Liver (tissue), 3 donors: Measurements from ENCODE around the gene AGAP2.

Experiments
- CTCF ChIP-seq: fragments of 150-350 bp; IDR thresholded peaks from 2 replicates; pipeline ENCODE4 v1.5.1; 2017; ENCODE audit warnings: improper control_type of control experiment, low read depth, low read length; ENCODE audit not compliant: missing input control
- HNF4G ChIP-seq: IDR thresholded peaks from 2 replicates; pipeline ENCODE4 v1.6.1; 2016; ENCODE audit warnings: antibody characterized with exemption
- JUND ChIP-seq, 2 donors: IDR thresholded peaks; 2 replicates each; pipeline ENCODE4 v1.6.1; 2016; ENCODE audit warnings: antibody characterized with exemption in 2 of 2
- MAX ChIP-seq: IDR thresholded peaks from 2 replicates; pipeline ENCODE4 v1.6.1; 2016; ENCODE audit warnings: antibody characterized with exemption
- REST ChIP-seq: IDR thresholded peaks from 2 replicates; pipeline ENCODE4 v1.6.1; 2016; ENCODE audit warnings: antibody characterized with exemption, mild to moderate bottlenecking
- YY1 ChIP-seq: IDR thresholded peaks from 2 replicates; pipeline ENCODE4 v1.6.1; 2016; ENCODE audit warnings: antibody characterized with exemption, mild to moderate bottlenecking
- donor health status: healthy.
- donor health status: healthy.

GRCh38 chr12:57692500-57692899 lies 46.0 kb downstream of the AGAP2 start:
- no peak for TF ChIP-seq YY1
- no peak for TF ChIP-seq REST
- no peak for TF ChIP-seq CTCF
- TF ChIP-seq MAX = no peak
- TF ChIP-seq JUND (IDR thresholded peaks at IDR 0.05) = no peak
- TF ChIP-seq HNF4G = no peak
